ENCODE measurements around the gene COQ8B. TPM values are rescaled to one million over a fixed set of nuclear protein-coding genes. Genes with fewer than 3 reads are reported as not detected.

Gene COQ8B
- total and polyA plus RNA-seq, 7 donors: 24.7 to 59.3 (median 35.9) TPM

DNA sequence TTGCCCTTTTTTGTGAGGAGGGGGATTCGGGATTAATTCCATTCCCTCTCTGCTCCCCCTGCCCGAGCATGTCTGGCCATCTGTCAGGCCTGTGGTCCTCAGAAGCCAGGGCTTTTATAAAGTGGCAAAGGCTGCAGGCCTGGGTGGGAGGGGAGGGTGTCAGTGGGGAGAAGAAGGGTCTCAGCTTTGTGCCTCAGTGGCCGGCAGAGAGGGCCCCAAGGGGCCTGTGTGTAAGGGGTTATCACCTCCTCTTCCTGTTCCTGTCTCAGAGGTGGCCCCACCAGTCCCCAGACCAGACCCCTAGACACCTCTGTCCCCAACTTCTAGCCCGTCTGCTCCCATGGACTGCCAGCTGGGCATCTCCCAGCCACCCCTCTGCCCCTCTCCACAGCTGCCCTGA, 22.8 kb downstream of the COQ8B start:
- intact Hi-C loops (cut with DNase I): no loop called here
- peaks cover 5 to 60% (median 18%) of the 10 kb centered on the region in 4 donors for H3K36me3 ChIP-seq
- DNase-seq: no peak
- no peaks in the 10 kb centered on the region for H3K9me3 ChIP-seq
- no peak overlapping the region for H3K4me3 ChIP-seq
- H3K27ac ChIP-seq: no peak overlapping the region
- WGBS, 2 donors: 78 to 90% methylated on average over 4 of the region's 4 CpGs
- TF ChIP-seq, protein P1, sequence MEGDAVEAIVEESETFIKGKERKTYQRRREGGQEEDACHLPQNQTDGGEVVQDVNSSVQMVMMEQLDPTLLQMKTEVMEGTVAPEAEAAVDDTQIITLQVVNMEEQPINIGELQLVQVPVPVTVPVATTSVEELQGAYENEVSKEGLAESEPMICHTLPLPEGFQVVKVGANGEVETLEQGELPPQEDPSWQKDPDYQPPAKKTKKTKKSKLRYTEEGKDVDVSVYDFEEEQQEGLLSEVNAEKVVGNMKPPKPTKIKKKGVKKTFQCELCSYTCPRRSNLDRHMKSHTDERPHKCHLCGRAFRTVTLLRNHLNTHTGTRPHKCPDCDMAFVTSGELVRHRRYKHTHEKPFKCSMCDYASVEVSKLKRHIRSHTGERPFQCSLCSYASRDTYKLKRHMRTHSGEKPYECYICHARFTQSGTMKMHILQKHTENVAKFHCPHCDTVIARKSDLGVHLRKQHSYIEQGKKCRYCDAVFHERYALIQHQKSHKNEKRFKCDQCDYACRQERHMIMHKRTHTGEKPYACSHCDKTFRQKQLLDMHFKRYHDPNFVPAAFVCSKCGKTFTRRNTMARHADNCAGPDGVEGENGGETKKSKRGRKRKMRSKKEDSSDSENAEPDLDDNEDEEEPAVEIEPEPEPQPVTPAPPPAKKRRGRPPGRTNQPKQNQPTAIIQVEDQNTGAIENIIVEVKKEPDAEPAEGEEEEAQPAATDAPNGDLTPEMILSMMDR (IDR thresholded peaks at IDR 0.05): no peak
- TF ChIP-seq POLR2AphosphoS5 (IDR thresholded peaks at IDR 0.05) (no peak), EP300 (IDR thresholded peaks at IDR 0.05) (no peak), POLR2A (IDR thresholded peaks at IDR 0.05) (no peak)
- no peaks in the 10 kb centered on the region for H3K27me3 ChIP-seq
- peaks cover 0 to 27% (median 25%) of the 10 kb centered on the region in 4 donors for H3K4me1 ChIP-seq

DNA sequence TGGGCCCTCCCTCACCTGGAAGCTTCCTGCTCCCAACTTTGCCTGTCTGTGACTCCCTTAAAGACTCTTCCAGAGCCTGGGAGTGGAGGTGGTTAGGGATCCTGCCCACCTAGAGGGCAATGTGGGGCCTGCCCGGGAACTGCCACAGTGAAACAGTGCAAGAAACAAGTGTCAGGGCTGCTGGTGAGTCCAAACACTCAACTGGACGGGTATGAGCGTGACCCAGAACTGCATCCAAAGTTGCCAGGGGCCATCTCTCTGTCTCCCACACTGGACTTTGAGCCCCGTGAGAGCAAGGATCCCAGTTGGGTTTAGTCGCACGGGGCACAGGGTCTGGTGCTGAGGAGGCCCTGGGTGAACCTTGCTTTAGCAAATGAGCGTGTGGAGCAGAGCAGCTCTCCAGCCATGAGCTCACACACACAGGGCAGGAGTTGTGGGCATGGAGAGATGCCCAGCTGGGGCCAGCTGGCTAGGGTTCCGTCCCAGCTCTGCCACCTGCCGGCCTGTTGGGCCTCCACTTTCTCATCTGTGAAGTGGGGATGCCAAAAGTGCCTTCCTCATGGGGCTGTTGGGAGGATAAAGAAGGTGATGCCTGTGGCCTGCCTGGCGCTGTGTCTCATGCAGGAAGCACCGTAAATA, 23.4 kb downstream of the COQ8B start:
- Histone ChIP-seq H3K9me3 (no peaks in the 10 kb centered on the region), H3K36me3 (peaks cover 5 to 54% (median 18%) of the 10 kb centered on the region in 4 donors), H3K27ac (no peak overlapping the region), H3K27me3 (no peaks in the 10 kb centered on the region), H3K4me1 (peaks cover 0 to 33% (median 29%) of the 10 kb centered on the region in 4 donors), H3K4me3 (no peak overlapping the region)
- DNase-seq: no peak
- TF ChIP-seq POLR2AphosphoS5 (IDR thresholded peaks at IDR 0.05): no peak
- no peak for TF ChIP-seq EP300 (IDR thresholded peaks at IDR 0.05)
- TF ChIP-seq, protein P1 (IDR thresholded peaks at IDR 0.05): no peak
- TF ChIP-seq POLR2A (IDR thresholded peaks at IDR 0.05): no peak
- WGBS, 2 donors: 92 to 93% methylated on average over 11 of the region's 11 CpGs
- intact Hi-C loops (cut with DNase I): no loop called here

DNA sequence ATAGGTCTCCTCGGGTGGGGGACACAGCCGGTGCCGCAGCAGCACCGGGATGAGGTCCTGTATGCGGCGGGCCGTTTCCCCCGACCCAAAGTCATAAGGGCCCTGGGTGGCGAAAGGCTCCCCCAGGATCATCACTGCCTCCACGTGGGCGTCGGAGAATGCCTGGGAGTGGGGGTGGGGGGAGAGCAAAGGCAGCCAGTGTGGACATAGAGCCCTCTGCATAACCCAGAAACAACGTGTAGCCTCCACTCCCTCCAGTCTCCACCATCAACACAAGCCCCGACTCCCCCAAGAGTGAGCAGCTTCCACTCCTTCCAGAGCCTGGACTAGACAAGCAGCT, 24.5 kb downstream of the COQ8B start:
- no peak for TF ChIP-seq POLR2AphosphoS5 (IDR thresholded peaks at IDR 0.05)
- TF ChIP-seq, protein P1 (IDR thresholded peaks at IDR 0.05): no peak
- no peak for TF ChIP-seq POLR2A (IDR thresholded peaks at IDR 0.05)
- TF ChIP-seq EP300 (IDR thresholded peaks at IDR 0.05): no peak
- Histone ChIP-seq H3K4me1 (peaks cover 0 to 43% (median 36%) of the 10 kb centered on the region in 4 donors), H3K4me3 (no peak overlapping the region), H3K36me3 (peaks cover 5 to 46% (median 18%) of the 10 kb centered on the region in 4 donors), H3K27me3 (no peaks in the 10 kb centered on the region), H3K27ac (peak overlapping the region; percentile 91 to 95 (median 94)), H3K9me3 (no peaks in the 10 kb centered on the region)
- no peak for DNase-seq
- intact Hi-C loops (cut with DNase I): no loop called here
- 88 to 90% methylated on average over 14 of the region's 14 CpGs for WGBS, 2 donors

DNA sequence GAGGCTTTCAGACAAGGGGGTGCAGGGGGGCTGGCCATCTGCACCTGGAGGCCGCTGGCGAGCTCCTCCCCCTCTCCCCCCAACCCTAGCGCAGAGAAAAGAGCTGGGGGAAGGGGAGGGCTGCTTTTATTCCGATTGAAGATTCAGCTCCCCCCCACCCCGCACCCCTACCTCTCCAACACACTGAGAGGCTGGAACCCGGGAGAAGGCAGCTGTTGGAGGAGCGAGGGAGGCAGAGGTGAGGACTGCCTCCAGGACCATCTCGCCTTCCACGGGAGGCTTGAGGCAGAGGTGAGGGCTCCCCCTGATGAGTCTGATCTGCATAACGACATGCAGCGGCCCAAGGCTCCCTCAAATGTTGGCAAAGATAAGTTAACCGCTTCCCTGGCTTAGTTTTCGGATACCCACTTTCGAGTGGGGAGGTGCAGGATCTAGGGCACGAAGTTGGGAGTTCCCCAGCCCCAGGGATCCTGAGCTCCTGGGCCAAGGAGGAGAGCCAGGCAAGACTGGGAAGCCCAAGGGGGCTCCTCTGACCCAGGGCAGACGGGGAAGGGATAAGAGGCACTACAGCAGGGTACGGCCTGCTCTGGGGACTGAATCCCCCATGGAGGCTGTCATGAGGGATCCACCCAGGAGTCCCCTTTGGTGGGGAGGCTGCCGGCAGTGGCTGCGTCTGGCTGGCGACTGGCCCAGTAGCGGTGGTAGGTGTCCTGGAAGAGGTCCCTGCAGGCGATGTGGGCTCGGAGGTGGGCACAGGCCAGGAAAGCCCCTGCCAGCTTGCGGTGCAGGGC, 25.1 kb downstream of the COQ8B start:
- H3K36me3 ChIP-seq: peaks cover 5 to 46% (median 18%) of the 10 kb centered on the region in 4 donors
- no peaks in the 10 kb centered on the region for H3K9me3 ChIP-seq
- H3K27ac ChIP-seq: peak overlapping the region; percentile 91 to 95 (median 94)
- WGBS, 2 donors: 71 to 83% methylated on average over 24 of the region's 24 CpGs
- DNase-seq: no peak
- H3K4me3 ChIP-seq: peak overlapping the region in 3 of 4 donors; percentile 75 to 90 (median 80)
- H3K4me1 ChIP-seq: peaks cover 0 to 43% (median 36%) of the 10 kb centered on the region in 4 donors
- intact Hi-C loops (cut with DNase I): no loop called here
- no peaks in the 10 kb centered on the region for H3K27me3 ChIP-seq
- TF ChIP-seq, protein P1 (IDR thresholded peaks at IDR 0.05): no peak
- TF ChIP-seq POLR2A (IDR thresholded peaks at IDR 0.05) (no peak), EP300 (IDR thresholded peaks at IDR 0.05) (no peak), POLR2AphosphoS5 (IDR thresholded peaks at IDR 0.05) (no peak)

Data from sigmoid colon (tissue), 7 donors.